Bronchial epithelial cell (primary cell): ENCODE measurements around the gene RGS6. TPM values are rescaled to one million over a fixed set of nuclear protein-coding genes. Genes with fewer than 3 reads are reported as not detected.

Experiments used
- DNase-seq: peaks from one replicate; pipeline ENCODE4 v3.0.0-alpha.2; 2010; ENCODE audit warnings: low read depth
- FAIRE-seq: peaks from 2 replicates; lab custom pipeline; 2011; peaks lifted over from hg19 to GRCh38; lab: Jason Lieb, UNC
- H3K27me3 ChIP-seq: 2 replicates; pipeline ENCODE4 v1.5.1; 2011; ENCODE audit warnings: low read length; ENCODE audit not compliant: control insufficient read depth, insufficient read depth
- H3K36me3 ChIP-seq: 2 replicates; pipeline ENCODE4 v1.5.1; 2011; ENCODE audit warnings: low read length; ENCODE audit not compliant: control insufficient read depth, insufficient read depth
- H3K4me3 ChIP-seq: 2 replicates; pipeline ENCODE4 v1.5.1; 2011; ENCODE audit warnings: mild to moderate bottlenecking, low read depth, low read length, control low read depth
- CTCF ChIP-seq: IDR thresholded peaks from 2 replicates; pipeline ENCODE4 v1.5.1; 2011; ENCODE audit warnings: mild to moderate bottlenecking, moderate library complexity, low read length, control low read depth, inconsistent platforms; ENCODE audit not compliant: insufficient read depth, severe bottlenecking
- total RNA-seq: library from RNA; depleted of rRNA; stranded (reverse); fragments of >200 nt; gene quantifications from 2 replicates; pipeline ENCODE4 v1.2.1, GENCODE V29; 2014

RGS6 gene
- total RNA-seq, 1 donor from 2014 or later: not detected

GRCh38 chr14:72452774-72453173 is 520.5 kb downstream of the RGS6 start:
- DNase-seq: no peak
- H3K4me3 ChIP-seq: no peak overlapping the region
- FAIRE-seq: no peak
- TF ChIP-seq CTCF: no peak
- H3K27me3 ChIP-seq: no peaks in the 10 kb centered on the region
- H3K36me3 ChIP-seq: no peaks in the 10 kb centered on the region

GRCh38 chr14:72454388-72455160 is 522.3 kb downstream of the RGS6 start:
- no peak for FAIRE-seq
- no peaks in the 10 kb centered on the region for H3K36me3 ChIP-seq
- no peak for DNase-seq
- H3K4me3 ChIP-seq: no peak overlapping the region
- no peaks in the 10 kb centered on the region for H3K27me3 ChIP-seq
- no peak for TF ChIP-seq CTCF

- Histone ChIP-seq H3K36me3 (no peaks in the 10 kb centered on the region), H3K4me3 (no peak overlapping the region), H3K27me3 (no peaks in the 10 kb centered on the region)
- no peak for TF ChIP-seq CTCF
- FAIRE-seq (no peak), DNase-seq (peak; percentile 17)
Measured at GRCh38 chr14:72457641-72458040, 525.4 kb downstream of the RGS6 start.

GRCh38 chr14:72462056-72462455 is 529.8 kb downstream of the RGS6 start:
- Histone ChIP-seq H3K36me3 (no peaks in the 10 kb centered on the region), H3K27me3 (no peaks in the 10 kb centered on the region), H3K4me3 (no peak overlapping the region)
- no peak for DNase-seq
- FAIRE-seq: no peak
- TF ChIP-seq CTCF: no peak

- Histone ChIP-seq H3K27me3 (no peaks in the 10 kb centered on the region), H3K4me3 (no peak overlapping the region), H3K36me3 (no peaks in the 10 kb centered on the region)
- TF ChIP-seq CTCF: no peak
- no peak for DNase-seq
- no peak for FAIRE-seq
Measured at GRCh38 chr14:72463291-72463866, 531.1 kb downstream of the RGS6 start.

- TF ChIP-seq CTCF: no peak
- Histone ChIP-seq H3K27me3 (no peaks in the 10 kb centered on the region), H3K4me3 (no peak overlapping the region), H3K36me3 (no peaks in the 10 kb centered on the region)
- FAIRE-seq: no peak
- DNase-seq: no peak
Measured at GRCh38 chr14:72464226-72464625, 532.0 kb downstream of the RGS6 start.
